ENCODE results near the gene SH3BGR.
A peak's percentile ranks its signal among the peaks of the same experiment; 100 is the strongest.
"Not testable (repeated sequence)": the region's sequence is repeated elsewhere in the genome, so short reads cannot be mapped to it uniquely, and the experiment has no call there.

The SH3BGR gene

GRCh38 chr21:39518055-39518846 is 66.5 kb downstream of the SH3BGR start:
- peak; percentile 58 for DNase-seq

- no peak for DNase-seq
Measured at GRCh38 chr21:39518847-39519210, 67.1 kb downstream of the SH3BGR start.

- no peak for DNase-seq
Measured at GRCh38 chr21:39519835-39520234, 68.1 kb downstream of the SH3BGR start.

- no peak for DNase-seq
Measured at GRCh38 chr21:39523399-39523798, 71.6 kb downstream of the SH3BGR start.

- DNase-seq, result no peak
Measured at GRCh38 chr21:39523915-39524314, 72.1 kb downstream of the SH3BGR start.

GRCh38 chr21:39525129-39525528 is 73.4 kb downstream of the SH3BGR start:
- DNase-seq, result no peak

GRCh38 chr21:39525601-39526000 is 73.8 kb downstream of the SH3BGR start:
- DNase-seq, result no peak

GRCh38 chr21:39527067-39527595 is 75.4 kb downstream of the SH3BGR start:
- no peak for DNase-seq

- no peak for DNase-seq
Measured at GRCh38 chr21:39527664-39528381, 76.1 kb downstream of the SH3BGR start.

GRCh38 chr21:39529026-39529425 is 77.3 kb downstream of the SH3BGR start:
- no peak for DNase-seq

GRCh38 chr21:39531064-39531463 is 79.3 kb downstream of the SH3BGR start:
- DNase-seq, result no peak

- no peak for DNase-seq
Measured at GRCh38 chr21:39531840-39532239, 80.1 kb downstream of the SH3BGR start.

GRCh38 chr21:39533545-39534380 is 82.0 kb downstream of the SH3BGR start:
- DNase-seq, result no peak

GRCh38 chr21:39535646-39536437 is 84.1 kb downstream of the SH3BGR start:
- DNase-seq, result no peak

- DNase-seq, result no peak
Measured at GRCh38 chr21:39536835-39537234, 85.1 kb downstream of the SH3BGR start.

- DNase-seq, result no peak
Measured at GRCh38 chr21:39537571-39537970, 85.8 kb downstream of the SH3BGR start.

GRCh38 chr21:39538453-39539042 is 86.8 kb downstream of the SH3BGR start:
- DNase-seq, result no peak

GRCh38 chr21:39540367-39540766 is 88.6 kb downstream of the SH3BGR start:
- DNase-seq, result not testable (repeated sequence)

- DNase-seq, result no peak
Measured at GRCh38 chr21:39542736-39543135, 91.0 kb downstream of the SH3BGR start.

GRCh38 chr21:39546522-39546921 is 94.8 kb downstream of the SH3BGR start:
- DNase-seq, result no peak

GRCh38 chr21:39552856-39553255 is 101.1 kb downstream of the SH3BGR start:
- no peak for DNase-seq

GRCh38 chr21:39553331-39553730 is 101.6 kb downstream of the SH3BGR start:
- no peak for DNase-seq
